PC-3 (cell line): ENCODE results near the gene DENND1B.

Experiments used
- CTCF ChIP-seq: fragments of 300-600 bp; sonication (generic); conservative IDR thresholded peaks from 2 replicates; pipeline ENCODE4 v1.5.1; 2017; ENCODE audit warnings: antibody characterized with exemption, low read depth, mild to moderate bottlenecking, low read length
- EZH2 ChIP-seq: fragments of 300-600 bp; sonication (generic); IDR thresholded peaks from one replicate; pipeline ENCODE4 v1.6.1; 2017; ENCODE audit warnings: antibody characterized with exemption, mild to moderate bottlenecking, low read length; ENCODE audit not compliant: unreplicated experiment
- EZH2phosphoT487 ChIP-seq: fragments of 300-600 bp; sonication (generic); IDR thresholded peaks from 2 replicates; pipeline ENCODE4 v1.6.1; 2018; ENCODE audit warnings: mild to moderate bottlenecking, antibody characterized with exemption, low read length, borderline replicate concordance

- TF ChIP-seq CTCF (no peak), EZH2 (no peak), EZH2phosphoT487 (no peak)
Measured at GRCh38 chr1:197733324-197733723, 42.0 kb downstream of the DENND1B start.
